Peyer's patch (tissue), 4 donors: ENCODE results near the gene NDC80.

Source experiments
- POLR2A ChIP-seq, 2 donors: fragments of 450-650 bp; IDR thresholded peaks; one replicate each; pipeline ENCODE4 v1.5.1; 2017; ENCODE audit warnings: antibody characterized with exemption in 2 of 2, mild to moderate bottlenecking in 2 of 2, moderate library complexity in 2 of 2
- TF ChIP-seq, protein P1 (sequence below), 6 experiments: fragments of 450-650 bp in 4 of 6; fragments of 200-600 bp in 2 of 6; sonication (generic) in 1 of 6; IDR thresholded peaks; one replicate each; pipeline ENCODE4 v1.5.1; 2017 to 2019; ENCODE audit warnings: antibody characterized with exemption in 6 of 6, mild to moderate bottlenecking in 3 of 6, moderate library complexity in 1 of 6

DNA sequence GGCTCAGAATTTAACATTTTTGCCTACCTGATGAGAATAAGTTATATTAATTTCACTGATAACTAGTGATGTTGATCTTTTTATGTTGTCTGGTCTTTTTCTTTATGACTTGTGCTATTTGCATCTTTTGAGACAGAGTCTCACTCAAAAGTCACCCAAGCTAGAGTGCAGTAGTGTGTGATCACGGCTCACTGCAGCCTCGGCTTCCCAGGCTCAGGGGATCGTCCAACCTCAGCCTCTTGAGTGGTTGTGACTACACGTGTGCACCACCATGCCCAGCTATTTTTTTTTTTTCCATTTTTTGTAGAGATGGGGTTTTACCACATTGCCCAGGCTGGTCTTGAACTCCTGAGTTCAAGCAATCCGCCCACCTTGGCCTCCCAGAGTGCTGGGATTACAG lies 91.6 kb downstream of the NDC80 start:
- no peak for TF ChIP-seq POLR2A (IDR thresholded peaks at IDR 0.05)
- TF ChIP-seq, protein P1, sequence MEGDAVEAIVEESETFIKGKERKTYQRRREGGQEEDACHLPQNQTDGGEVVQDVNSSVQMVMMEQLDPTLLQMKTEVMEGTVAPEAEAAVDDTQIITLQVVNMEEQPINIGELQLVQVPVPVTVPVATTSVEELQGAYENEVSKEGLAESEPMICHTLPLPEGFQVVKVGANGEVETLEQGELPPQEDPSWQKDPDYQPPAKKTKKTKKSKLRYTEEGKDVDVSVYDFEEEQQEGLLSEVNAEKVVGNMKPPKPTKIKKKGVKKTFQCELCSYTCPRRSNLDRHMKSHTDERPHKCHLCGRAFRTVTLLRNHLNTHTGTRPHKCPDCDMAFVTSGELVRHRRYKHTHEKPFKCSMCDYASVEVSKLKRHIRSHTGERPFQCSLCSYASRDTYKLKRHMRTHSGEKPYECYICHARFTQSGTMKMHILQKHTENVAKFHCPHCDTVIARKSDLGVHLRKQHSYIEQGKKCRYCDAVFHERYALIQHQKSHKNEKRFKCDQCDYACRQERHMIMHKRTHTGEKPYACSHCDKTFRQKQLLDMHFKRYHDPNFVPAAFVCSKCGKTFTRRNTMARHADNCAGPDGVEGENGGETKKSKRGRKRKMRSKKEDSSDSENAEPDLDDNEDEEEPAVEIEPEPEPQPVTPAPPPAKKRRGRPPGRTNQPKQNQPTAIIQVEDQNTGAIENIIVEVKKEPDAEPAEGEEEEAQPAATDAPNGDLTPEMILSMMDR (IDR thresholded peaks at IDR 0.05), result no peak
